Central memory CD8-positive, alpha-beta T cell (primary cell): ENCODE results near the gene CYGB.
"Not testable (repeated sequence)": the region's sequence is repeated elsewhere in the genome, so short reads cannot be mapped to it uniquely, and the experiment has no call there.

Experiments
- ATAC-seq: fragments of 150-1000 bp; cut with Tn5 transposase; replicated peaks from 2 replicates; pipeline ENCODE4 v1.10.0; 2022; ENCODE audit warnings: mild to moderate bottlenecking, moderate FRiP score, moderate number of reproducible peaks; ENCODE audit not compliant: poor library complexity, severe bottlenecking; ENCODE audit errors: extremely low read depth
- DNase-seq, 2 donors: peaks; one replicate each; pipeline ENCODE4 v3.0.0; 2021; ENCODE audit warnings: low spot score in 2 of 2
- H3K27ac Mint-ChIP-seq: one replicate; pipeline ENCODE4 v1.8.0; 2022; ENCODE audit warnings: low read depth, mild to moderate bottlenecking, moderate library complexity, mixed read lengths
- H3K27me3 Mint-ChIP-seq: one replicate; pipeline ENCODE4 v1.8.0; 2022; ENCODE audit warnings: mixed read lengths
- H3K36me3 Mint-ChIP-seq: one replicate; pipeline ENCODE4 v1.8.0; 2022; ENCODE audit warnings: mild to moderate bottlenecking, moderate library complexity, mixed read lengths; ENCODE audit not compliant: insufficient read depth
- H3K4me1 Mint-ChIP-seq: one replicate; pipeline ENCODE4 v1.8.0; 2022; ENCODE audit warnings: mixed read lengths
- H3K4me3 Mint-ChIP-seq: one replicate; pipeline ENCODE4 v1.8.0; 2022; ENCODE audit warnings: mild to moderate bottlenecking, moderate library complexity, mixed read lengths
- H3K9me3 Mint-ChIP-seq: one replicate; pipeline ENCODE4 v1.8.0; 2022; ENCODE audit warnings: mixed read lengths

Gene CYGB

DNA sequence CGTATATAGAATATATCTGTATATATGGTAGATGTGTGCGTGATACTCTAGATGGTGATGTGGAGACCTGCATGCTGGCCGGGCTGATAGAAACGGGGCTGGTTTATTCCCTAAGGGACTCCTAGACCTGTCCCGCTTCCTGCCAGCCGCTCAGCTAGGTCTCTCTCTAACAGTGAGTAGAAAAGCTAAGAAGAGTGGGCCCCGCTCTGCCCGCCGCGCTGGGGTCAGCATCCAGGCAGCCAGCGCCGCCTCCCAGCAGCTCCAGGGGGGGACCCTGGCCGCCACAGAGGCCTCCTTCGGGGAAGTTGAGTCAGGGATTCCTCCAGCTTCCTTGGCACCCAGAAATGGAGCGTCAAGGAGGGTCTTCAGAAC is 9.4 kb downstream of the CYGB start:
- H3K9me3 Mint-ChIP-seq: no peaks in the 10 kb centered on the region
- ATAC-seq (peak; percentile 31), DNase-seq (no peak)
- peak overlapping the region; percentile 2 for H3K4me3 Mint-ChIP-seq
- H3K27me3 Mint-ChIP-seq: no peaks in the 10 kb centered on the region
- H3K4me1 Mint-ChIP-seq: peaks cover 25% of the 10 kb centered on the region
- H3K36me3 Mint-ChIP-seq: peaks cover 2% of the 10 kb centered on the region
- H3K27ac Mint-ChIP-seq: peak overlapping the region; percentile 49

DNA sequence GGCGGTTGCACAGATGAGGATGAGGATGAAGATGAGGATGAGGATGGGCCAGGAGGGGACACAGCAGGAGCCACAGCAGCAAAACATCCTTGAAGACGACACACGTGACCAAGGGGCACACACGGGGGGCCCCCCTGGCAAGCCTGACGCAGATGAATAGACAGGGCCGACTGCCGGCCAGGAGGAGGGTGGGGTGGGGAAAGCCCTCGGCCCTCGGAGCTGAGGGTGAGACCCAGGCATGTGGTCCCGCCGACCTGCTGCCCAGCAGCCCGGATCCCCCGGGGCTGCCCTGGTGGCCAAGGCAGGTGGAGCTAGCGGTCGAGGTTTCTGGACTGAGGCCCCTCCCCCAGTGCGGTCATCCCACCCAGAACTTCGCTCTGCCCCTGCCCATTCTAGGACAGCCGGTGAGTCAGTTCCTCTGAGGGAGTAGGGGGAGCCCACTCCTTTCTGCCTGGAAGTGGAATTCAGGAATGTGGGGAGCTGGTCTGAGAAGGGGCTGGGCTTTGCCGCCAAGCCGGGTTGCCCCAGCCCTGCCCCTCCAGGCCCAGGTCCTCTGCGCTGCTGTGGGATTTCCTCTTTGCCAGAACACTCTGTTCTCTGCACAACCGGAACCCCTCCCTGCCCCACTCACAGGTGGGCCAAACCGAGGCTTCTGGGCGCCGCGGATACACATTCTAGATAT is 9.9 kb downstream of the CYGB start:
- Mint-ChIP-seq H3K27ac (peak overlapping the region; percentile 49), H3K4me1 (peaks cover 28% of the 10 kb centered on the region), H3K9me3 (no peaks in the 10 kb centered on the region), H3K4me3 (peak overlapping the region; percentile 2), H3K27me3 (no peaks in the 10 kb centered on the region), H3K36me3 (peaks cover 2% of the 10 kb centered on the region)
- peak; percentile 73 for ATAC-seq
- DNase-seq: peak in 1 of 2 donors; percentile 25

DNA sequence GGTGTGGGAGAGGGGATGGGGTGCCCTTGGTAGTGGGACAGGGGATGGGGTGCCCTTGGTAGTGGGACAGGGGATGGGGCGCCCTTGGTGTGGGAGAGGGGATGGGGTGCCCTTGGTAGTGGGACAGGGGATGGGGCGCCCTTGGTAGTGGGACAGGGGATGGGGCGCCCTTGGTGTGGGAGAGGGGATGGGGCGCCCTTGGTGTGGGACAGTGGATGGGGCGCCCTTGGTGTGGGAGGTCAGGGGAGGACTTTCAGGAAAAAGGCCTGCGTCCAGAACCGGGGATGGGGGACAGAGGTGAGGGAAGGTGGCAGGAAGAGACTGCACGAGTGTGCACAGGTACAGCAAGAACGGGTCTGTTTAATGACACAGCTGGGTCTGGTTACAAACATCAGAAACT is 10.5 kb downstream of the CYGB start:
- H3K27me3 Mint-ChIP-seq, H3K9me3 Mint-ChIP-seq, H3K27ac Mint-ChIP-seq, H3K36me3 Mint-ChIP-seq, DNase-seq, ATAC-seq: not testable (repeated sequence)
- peak overlapping the region; percentile 2 for H3K4me3 Mint-ChIP-seq
- peaks cover 28% of the 10 kb centered on the region for H3K4me1 Mint-ChIP-seq

DNA sequence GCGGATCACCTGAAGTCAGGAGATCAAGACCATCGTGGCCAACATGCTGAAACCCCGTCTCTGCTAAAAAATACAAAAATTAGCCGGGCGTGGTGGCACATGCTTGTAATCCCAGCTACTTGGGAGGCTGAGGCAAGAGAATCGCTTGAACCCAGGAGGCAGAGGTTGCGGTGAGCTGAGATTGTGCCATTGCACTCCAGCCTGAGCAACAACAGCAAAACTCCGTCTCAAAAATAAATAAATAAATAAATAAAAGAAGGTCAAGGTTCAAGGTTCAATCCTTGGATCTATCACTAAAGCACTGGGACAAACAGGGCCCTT is 12.0 kb downstream of the CYGB start:
- H3K4me1 Mint-ChIP-seq: peaks cover 28% of the 10 kb centered on the region
- H3K27me3 Mint-ChIP-seq, ATAC-seq, H3K27ac Mint-ChIP-seq, H3K4me3 Mint-ChIP-seq, DNase-seq, H3K36me3 Mint-ChIP-seq, H3K9me3 Mint-ChIP-seq: not testable (repeated sequence)

DNA sequence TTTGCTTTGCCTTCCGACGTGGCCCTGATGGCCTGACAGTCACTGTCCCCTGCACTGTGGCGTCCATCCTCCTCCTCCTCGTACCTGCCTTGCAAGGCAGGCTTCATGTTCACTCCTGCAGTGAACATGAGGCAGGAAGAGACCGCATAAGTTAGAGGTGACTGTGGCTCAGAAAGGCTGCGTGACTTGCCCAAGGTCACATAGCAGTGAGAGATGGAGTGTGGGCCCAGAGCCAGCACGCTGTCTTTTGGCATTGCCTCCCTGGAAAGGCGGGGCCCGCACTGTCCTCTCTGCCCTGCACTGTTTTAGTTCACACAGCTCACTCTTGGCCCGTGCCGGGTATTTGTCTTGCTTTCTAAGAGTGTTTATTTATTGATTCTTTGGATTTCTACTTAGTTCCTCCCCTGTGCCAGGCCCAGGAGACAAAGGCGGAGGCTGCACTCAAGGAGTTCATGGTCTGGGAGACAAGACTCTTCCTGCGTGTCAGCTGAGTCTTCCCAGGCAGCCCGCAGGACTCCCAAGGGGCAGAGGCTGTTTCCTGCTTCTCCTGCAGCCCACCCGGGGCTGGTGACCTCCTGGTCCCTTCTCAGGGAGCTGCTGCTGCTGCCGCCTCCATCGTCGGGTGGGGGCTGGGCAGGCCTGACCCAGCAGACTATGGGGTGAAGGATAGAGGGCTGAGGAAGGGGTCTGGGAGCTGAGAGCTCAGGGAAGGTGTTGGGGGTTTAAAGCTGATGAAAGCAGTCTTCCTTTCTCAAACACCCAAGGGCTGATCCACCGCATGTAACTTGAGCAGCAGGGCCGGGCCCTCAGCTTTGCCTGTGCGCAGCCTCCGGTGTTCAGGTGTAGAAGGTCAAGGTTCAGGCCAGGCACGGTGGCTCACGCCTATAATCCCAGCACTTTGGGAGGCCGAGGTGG is 12.7 kb downstream of the CYGB start:
- Mint-ChIP-seq H3K27me3 (no peaks in the 10 kb centered on the region), H3K4me3 (no peak overlapping the region), H3K4me1 (peaks cover 28% of the 10 kb centered on the region), H3K9me3 (no peaks in the 10 kb centered on the region), H3K27ac (no peak overlapping the region), H3K36me3 (peaks cover 2% of the 10 kb centered on the region)
- ATAC-seq (no peak), DNase-seq (no peak)

DNA sequence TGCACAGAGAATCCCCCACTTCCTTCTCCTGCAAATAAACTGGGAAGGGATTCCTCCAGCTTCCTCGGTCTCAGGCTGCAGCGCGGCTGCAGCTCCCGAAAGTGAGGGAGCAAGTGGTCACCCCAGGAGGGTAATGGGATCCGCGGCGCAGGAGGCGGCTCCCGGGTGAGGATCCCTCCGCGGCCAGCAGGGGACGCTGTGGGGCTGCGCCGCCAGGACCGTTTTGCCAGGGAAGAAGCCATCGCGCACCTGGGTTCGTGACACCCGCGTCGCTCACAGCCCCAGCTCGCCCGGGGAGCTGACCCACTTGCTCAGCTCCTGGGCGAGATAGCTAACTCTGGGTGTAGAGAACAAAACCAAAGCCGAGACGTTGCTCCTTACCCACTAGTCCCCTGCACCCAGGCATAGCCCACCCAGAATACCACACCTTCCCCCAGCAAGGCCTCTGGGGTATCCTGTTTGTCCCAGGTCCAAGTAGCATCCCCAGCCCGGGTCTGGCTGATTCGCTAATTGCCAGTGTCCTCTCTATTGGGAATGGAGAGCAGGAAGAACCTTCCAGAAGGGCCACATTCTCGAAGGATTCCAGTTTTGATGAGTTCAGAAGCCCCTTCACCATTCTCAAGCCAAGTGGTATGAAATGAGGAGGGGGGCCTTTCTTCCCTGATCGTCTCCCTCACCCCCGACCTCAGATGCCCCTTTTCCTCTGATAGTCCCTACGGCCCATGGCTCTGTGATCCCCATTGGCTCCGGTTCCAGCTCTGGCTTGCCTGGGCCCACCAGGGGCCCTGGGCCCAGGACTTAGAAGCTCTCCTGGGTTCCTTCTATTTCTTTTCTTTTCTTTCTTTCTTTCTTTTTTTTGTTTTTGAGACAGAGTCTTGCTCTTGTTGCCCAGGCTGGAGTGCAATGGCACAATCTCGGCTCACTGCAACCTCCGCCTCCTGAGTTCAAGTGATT is 14.1 kb downstream of the CYGB start:
- DNase-seq: peak; percentile 70 to 76
- Mint-ChIP-seq H3K27me3 (no peaks in the 10 kb centered on the region), H3K27ac (no peak overlapping the region), H3K9me3 (no peaks in the 10 kb centered on the region), H3K4me1 (peaks cover 28% of the 10 kb centered on the region), H3K4me3 (peak overlapping the region; percentile 46), H3K36me3 (peaks cover 2% of the 10 kb centered on the region)
- peak; percentile 73 for ATAC-seq

DNA sequence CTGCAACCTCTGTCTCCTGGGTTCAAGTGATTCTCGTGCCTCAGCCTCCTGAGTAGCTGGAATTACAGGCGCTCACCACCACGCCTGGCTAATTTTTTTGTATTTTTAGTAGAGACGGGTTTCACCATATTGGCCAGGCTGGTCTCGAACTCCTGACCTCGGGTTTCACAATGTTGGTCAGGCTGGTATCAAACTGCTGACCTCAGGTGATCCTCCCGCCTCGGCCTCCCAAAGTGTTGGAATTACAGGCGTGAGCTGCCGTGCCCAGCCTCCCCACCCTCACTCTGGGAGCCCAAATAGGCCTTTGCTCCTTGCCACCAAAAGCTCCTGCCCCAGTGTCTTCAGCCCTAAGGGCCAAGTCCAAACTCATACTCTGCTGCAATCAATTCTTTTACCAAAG is 15.8 kb downstream of the CYGB start:
- H3K4me3 Mint-ChIP-seq, ATAC-seq: not testable (repeated sequence)

DNA sequence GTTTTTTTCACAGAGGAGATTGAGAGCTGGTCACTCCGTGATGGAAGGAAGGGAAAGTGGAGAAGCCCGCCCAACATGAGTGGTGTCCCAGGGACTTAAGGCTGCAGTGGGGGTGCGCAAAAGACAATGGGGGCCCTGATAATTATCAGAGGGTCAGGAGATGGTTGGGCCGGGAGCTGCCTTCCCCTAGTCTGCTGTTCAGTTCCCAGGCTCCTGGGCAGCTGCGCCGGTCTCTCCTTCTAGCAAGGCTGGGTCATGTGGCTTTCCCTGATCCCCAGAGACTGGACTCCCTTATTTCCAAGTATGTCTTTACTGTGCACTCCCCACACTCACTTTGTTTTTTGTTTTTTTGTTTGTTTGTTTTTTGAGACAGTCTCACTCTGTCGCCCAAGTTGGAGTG is 16.2 kb downstream of the CYGB start:
- Mint-ChIP-seq H3K4me1 (peaks cover 21% of the 10 kb centered on the region), H3K27me3 (no peaks in the 10 kb centered on the region), H3K36me3 (no peaks in the 10 kb centered on the region), H3K9me3 (no peaks in the 10 kb centered on the region), H3K4me3 (no peak overlapping the region), H3K27ac (no peak overlapping the region)
- DNase-seq: no peak
- ATAC-seq: no peak

More for the DNA sequence above, 15.8 kb downstream of the CYGB start:
- H3K4me1 Mint-ChIP-seq: peaks cover 21% of the 10 kb centered on the region
- H3K27me3 Mint-ChIP-seq, DNase-seq, H3K9me3 Mint-ChIP-seq, H3K36me3 Mint-ChIP-seq, H3K27ac Mint-ChIP-seq: not testable (repeated sequence)

DNA sequence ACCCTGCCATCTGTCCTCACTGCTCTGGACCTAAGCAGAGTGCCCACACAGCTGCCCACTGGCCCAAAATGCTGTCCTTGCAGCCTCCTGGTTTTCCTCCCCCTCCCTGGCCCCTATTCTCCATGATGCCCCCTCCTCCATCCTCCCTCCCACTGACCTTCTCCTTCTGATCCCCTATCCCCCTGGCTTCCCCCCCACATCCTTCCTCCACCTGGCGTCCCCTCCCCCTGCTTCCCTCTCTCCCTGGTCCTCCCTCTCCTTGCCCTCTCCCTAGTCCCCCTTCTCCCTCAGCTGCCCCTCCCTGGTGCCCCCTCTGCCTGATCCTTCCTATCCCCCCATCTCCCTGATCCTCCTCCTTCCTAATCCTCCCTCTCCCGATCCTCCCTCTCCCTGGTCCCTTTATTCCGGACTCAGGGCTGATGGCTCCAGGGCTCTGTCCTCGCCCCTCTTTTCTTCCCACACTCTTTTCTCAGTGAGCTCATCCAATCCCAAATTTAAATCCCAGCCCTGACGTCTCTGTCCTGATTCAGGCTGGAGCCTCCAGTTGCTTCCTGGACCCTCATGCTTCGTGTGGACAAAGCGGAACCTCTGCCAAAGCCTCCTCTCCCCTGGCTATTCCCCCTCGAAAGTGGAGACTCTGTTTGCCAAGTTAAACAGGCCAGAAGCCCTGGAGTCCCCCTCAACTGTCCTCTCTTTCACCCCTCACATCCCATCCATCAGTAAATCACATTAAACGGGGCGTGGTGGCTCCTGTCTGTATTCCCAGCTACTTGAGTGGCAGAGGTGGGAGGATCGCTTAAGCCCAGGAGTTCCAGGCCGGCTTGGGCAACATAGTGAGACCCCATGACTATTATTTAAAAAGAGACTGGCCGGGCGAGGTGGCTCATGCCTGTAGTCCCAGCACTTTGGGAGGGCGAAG is 18.2 kb downstream of the CYGB start:
- peaks cover 23% of the 10 kb centered on the region for H3K4me1 Mint-ChIP-seq
- DNase-seq: no peak
- no peak overlapping the region for H3K4me3 Mint-ChIP-seq

DNA sequence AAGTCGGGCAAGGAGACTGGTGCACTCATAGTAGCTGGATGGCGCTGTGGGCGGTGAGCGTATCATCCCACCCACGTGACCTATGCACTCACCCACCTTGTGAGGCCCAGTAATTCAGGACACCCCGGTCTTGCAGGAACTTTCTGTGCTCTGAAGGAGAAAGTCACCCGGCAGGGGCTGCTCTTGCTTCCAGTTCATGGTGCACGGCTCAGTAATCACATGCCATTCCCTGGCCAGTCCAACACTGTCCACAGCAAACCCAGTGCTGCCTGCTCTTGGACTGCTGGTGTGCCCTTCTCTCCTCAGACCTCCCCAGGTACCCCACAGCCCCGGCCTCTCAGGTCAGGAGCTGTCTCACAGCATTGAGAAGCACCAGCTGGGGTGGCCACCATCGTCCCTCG is 19.9 kb downstream of the CYGB start:
- ATAC-seq: no peak
- H3K4me3 Mint-ChIP-seq: peak overlapping the region; percentile 32

More for the DNA sequence above, 18.2 kb downstream of the CYGB start:
- H3K27ac Mint-ChIP-seq: peak overlapping the region; percentile 58
- no peaks in the 10 kb centered on the region for H3K9me3 Mint-ChIP-seq
- H3K36me3 Mint-ChIP-seq: peaks cover 7% of the 10 kb centered on the region
- ATAC-seq: no peak
- H3K27me3 Mint-ChIP-seq: no peaks in the 10 kb centered on the region

DNA sequence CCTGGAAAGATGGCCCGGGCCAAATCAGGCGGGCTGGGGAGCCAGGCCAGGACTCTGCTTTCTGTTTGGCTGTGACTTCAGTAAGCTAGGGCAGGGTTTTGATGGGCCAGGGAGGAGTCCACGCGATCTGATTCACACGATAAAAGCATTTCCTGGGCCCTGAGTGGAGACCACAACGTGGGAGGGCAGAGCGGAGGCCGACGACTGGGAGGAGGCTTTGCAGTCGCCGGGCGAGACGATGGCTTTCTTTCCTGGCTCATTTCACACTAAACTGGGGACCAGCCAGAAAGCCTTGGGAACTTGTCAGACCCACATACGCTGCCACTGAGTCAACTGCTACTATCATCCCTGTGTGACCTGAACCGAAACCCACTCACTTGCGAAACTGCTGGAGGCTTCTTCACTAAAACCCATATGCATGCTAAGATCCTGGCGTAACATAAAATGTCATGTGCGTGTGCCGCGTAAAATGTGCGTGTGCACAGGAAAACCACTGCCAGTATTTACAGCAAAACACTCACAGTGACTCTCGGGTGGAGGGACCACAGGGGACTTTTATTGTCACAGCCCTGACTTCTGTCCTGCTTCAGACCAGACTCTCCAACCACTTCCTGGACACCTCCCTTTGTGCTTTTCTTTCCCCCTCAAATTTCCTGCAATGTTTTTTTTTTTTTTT is 22.1 kb downstream of the CYGB start:
- H3K27me3 Mint-ChIP-seq: no peaks in the 10 kb centered on the region
- H3K4me1 Mint-ChIP-seq: peaks cover 37% of the 10 kb centered on the region
- peaks cover 12% of the 10 kb centered on the region for H3K36me3 Mint-ChIP-seq
- H3K4me3 Mint-ChIP-seq: peak overlapping the region; percentile 56
- peak; percentile 74 to 92 for DNase-seq
- peak; percentile 82 for ATAC-seq
- no peaks in the 10 kb centered on the region for H3K9me3 Mint-ChIP-seq
- peak overlapping the region; percentile 95 for H3K27ac Mint-ChIP-seq

More for the DNA sequence above, 19.9 kb downstream of the CYGB start:
- no peak for DNase-seq
- H3K36me3 Mint-ChIP-seq: peaks cover 12% of the 10 kb centered on the region
- H3K27me3 Mint-ChIP-seq: no peaks in the 10 kb centered on the region
- H3K9me3 Mint-ChIP-seq: no peaks in the 10 kb centered on the region
- peaks cover 27% of the 10 kb centered on the region for H3K4me1 Mint-ChIP-seq
- peak overlapping the region; percentile 58 for H3K27ac Mint-ChIP-seq
